NCI-H510A treated with DMSO at 0.1 percent for 48 hours (cell line): ENCODE measurements around the gene OR7C1.
"Not testable (repeated sequence)": the region's sequence is repeated elsewhere in the genome, so short reads cannot be mapped to it uniquely, and the experiment has no call there.

Experiments used
- DNase-seq: peaks from one replicate; lab custom pipeline; 2025; lab: John Stamatoyannopoulos, UW

Gene OR7C1

DNA sequence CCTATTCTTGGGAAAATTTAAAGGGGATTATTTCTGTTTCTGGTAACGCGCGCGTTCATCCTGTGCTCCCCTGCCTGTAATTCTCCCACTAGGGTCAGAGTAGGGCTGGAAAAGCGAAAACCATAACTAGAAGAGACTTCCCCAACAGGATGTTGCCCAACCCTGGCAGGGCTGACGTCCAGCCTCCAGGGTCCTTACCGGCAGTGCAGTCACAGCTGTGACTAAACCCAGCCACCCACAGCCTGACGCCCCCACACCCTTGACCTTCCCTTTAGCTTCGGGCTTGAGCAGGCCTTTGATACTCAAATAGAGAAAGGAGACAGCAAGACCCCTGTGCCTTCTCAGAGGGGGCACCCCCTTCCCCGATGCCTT lies 50.3 kb downstream of the OR7C1 start:
- DNase-seq = not testable (repeated sequence)

DNA sequence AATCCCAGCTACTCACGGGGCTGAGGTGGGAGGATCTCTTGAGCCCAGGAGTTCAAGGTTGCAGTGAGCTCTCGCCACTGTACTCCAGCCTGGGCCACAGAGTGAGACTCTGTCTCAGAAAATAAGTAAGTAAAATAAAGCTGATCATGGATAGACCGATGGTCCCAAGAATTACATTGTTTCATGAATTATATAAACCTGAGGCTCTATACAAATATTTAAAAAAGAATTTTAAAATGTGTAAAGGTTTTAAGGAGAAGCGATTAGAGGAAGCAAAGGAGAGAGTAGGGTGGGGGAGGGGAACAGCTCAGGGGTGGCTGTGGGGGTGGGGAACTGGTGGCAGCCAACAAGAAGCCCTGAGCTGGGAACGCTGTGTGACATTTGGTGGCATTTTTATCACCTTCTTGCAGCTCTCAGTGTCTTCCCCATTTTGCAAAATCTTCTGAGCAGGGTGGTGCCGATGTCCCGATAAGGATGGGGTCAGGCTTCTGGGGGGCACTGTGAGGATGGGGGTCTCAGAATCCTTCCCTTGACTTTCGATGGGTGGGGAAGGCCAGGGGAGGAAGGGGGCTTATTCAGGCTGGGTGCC lies 51.5 kb downstream of the OR7C1 start:
- not testable (repeated sequence) for DNase-seq

DNA sequence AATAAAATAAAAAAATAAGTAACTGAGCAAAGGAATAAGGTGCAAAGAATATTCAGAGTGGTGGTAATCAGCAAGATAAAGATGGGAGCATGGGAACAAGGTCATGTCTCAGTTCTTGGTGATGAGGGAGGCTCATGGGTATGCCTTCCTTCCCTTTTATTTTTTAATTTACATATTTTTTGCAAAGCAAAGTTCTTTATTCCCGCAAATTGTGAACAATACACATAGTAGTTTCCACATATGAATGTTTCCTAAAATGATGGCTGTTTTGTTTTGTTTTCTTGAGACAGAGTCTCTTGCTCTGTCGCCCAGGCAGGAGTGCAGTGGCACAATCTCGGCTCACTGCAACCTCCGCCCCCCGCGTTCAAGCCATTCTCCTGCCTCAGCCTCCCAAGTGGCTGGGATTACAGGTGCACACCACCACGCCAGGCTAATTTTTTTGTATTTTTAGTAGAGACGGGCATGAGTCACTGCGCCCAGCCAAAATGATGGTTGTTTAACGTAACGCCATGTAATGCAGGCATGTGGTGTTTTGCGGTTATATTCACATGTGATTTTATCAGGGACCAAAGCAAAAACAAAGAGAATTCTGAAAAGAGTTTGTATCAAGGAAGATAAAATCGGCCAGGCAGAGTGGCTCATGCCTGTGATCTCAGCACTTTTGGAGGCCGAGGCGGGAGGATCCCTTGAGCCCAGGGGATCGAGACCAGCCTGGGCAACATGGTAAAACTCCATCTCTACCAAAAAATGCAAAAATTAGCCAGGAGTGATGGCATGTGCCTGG lies 52.2 kb downstream of the OR7C1 start:
- DNase-seq = no peak

DNA sequence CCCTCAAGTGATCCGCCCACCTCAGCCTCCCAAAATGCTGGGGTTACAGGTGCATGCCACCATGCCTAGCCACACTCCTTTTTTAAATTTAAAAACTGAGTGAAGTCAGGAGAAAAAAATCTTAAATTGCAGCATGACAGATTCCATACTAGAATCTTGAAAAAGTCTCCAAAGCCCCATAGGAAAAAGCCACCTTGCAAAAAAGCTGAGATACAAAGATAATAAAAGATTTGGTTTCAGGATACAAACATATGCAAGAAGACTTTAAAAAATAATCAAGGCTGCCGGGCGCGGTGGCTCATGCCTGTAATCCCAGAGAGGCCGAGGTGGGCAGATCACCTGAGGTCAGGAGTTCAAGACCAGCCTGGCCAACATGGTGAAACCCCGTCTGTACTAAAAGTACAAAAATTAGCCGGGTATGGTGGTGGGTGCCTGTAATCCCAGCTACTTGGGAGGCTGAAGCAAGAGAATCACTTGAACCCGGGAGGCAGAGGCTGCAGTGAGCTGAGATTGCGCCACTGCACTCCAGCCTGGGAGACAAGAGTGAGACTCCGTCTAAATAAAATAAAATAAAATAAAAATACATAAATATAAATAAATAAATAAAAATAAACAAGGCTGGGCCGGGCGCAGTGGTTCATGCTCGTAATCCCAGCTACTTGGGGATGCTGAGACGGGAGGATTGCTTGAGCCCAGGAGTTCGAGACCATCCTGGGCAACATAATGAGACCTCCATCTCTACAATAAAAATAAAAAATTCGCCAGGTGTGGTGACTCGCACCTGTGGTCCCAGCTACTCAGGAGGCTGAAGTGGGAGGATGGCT lies 53.1 kb downstream of the OR7C1 start:
- DNase-seq = not testable (repeated sequence)

DNA sequence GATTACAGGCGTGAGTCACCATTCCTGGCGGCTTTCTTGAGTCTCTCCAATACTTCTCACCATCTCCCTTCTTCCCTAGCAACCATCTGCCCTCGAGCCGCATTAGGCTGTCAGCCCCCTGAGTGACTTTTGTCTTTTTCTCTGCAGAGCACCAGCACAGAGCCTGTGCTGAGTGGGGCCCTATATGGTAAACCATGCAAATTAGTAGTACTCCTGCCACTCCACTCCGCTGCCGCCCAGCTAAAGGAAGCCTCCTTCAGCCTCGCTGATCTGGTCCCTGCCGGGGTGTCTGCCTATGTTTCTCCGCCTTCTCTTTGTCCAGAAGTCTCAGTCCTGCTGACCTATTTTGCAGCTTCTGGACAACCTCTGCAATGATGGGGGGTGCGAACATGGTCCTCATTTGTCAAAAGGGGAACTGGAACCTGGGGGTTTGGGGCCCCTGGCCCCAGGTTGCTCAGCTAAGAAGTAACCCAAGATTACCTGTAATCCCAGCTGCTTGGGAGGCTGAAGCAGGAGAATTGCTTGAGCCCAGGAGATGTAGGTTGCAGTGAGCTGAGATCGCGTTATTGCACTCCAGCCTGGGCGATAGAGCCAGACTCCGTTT lies 54.3 kb downstream of the OR7C1 start:
- not testable (repeated sequence) for DNase-seq

DNA sequence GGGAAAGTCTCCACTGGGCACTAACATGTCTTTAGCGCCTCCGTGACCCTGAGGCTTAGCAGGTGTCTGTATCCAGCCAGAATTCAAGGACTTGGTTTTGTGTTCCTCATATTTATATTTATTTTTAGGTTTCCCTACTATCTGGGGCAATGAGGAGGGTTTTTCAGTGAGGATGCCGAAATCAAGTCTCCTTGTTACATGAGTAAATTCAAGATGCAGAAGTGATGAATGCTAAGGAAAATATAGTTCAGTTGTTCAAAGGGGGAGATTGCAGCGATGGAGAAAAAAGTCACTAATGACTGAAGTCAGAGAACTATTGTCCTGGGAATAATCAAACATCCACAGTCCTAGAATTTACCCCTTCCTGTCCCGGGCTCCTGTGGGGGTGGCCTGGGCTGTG lies 55.8 kb downstream of the OR7C1 start:
- no peak for DNase-seq

DNA sequence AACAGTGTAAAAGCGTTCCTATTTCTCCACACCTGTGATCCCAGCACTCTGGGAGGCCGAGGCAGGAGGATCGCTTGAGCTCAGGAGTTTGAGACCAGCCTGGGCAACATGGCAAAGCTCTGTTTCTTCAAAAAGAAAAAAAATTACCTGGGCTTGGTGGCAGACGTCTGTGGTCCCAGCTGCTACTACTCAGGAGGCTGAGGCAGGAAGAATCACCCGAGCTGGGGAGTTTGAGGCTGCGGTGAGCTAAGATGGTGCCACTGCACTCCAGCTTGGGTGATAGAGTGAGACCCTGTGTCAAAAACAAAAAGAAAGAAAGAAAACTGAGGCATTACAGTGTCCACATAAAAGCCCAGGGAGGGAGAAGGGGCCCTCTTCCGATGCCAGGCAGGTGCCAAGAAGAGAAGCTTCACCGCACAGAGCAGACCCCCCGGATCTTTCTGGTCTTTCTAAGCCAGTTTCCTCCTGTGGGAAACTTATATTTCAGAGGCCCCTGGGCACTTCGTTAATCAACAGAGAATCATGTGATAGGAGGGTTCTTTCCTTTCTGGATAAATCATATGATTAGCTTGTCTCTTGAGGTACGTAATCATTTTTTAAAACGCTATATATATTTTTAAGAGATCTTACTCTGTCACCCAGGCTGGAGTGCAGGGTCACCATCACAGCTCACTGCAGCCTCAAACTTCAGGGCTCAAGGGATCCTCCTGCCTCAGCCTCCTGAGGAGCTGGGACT lies 56.7 kb downstream of the OR7C1 start, which contains the start of gene ADGRE2:
TSS of gene ADGRE2 (minus strand) at position 451 of the 736 bp plus-strand sequence. CDS start 1,804 bp downstream, outside the sequence.
- not testable (repeated sequence) for DNase-seq

DNA sequence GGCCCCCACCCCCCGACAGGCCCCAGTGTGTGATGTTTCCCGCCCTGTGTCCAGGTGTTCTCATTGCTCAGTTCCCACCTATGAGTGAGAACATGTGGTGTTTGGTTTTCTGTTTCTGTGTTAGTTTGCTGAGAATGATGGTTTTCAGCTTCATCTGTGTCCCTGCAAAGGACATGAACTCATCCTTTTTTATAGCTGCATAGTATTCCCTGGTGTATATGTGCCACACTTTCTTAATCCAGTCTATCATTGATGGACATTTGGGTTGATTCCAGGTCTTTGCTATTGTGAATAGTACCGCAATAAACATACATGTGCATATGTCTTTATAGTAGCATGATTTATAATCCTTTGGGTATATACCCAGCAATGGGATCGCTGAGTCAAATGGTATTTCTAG lies 57.3 kb downstream of the OR7C1 start:
- DNase-seq = not testable (repeated sequence)

DNA sequence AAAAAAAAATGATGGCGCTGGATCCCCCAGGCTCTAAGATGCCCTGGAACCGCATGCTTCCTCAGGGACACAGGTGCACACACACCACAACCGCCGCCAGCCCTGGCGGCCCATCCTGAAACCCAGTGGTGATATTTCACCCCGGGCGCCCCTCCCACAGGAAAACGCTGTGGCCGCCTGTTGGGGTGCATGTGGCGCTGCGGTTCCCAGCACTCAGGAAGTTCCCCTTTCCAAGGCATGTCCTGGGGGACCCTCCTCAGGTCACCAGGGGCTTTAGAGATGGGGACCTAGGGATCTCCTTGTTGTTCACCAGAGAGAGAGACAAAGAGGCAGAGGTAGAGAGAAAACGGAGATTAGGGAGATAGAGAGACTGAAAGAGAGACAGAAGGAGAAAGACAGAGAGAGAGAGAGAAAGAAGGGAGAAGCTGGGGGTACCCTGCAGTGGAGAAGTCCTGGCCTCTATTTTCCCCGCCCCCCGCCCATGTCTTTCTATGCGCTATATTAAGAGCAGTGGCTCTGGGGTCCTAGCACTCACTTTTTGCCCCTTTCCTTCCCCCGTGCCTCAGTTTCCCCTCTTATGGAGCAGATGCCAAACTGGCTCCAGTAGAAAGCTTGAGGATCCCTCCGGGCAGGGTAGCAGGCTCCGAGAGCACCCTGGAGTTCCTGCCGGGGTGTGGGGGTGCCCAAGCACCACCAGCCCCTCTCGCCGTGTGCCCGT lies 59.0 kb downstream of the OR7C1 start:
- DNase-seq = no peak

DNA sequence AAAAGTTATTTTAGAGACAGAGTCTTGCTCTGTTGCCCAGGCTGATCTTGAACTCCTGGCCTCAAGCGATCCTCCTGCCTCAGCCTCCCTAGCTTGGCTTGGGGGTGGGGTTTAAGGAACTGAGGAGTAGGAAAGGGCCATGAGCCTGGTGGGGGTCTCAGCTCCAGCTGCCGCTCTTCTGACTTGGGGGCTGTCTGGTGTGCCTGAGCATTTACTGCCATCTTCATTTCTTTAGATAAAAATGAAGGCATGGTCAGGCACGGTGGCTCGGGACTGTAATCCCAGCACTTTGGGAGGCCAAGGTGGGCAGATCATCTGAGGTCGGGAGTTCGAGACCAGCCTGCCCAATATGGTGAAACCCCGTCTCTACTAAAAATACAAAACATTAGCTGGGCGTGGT lies 59.7 kb downstream of the OR7C1 start:
- not testable (repeated sequence) for DNase-seq

DNA sequence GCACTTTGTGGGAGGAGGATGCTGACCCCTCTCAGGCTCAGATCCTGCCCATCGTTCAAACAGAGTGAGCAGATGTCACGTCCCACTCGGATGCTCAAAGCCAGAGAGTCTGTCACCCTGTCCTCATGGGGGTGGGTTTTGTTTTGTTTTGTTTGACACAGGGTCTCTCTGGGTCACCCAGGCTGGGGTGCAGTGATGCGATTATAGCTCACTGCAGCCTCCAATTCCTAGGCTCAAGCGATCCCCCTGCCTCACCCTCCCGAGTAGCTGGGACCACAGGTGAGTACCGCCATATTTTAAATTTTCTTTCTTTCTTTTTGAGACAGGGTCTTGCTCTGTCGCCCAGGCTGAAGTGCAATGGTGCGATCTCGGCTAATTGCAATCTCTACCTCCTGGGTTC lies 60.6 kb downstream of the OR7C1 start:
- DNase-seq = no peak

DNA sequence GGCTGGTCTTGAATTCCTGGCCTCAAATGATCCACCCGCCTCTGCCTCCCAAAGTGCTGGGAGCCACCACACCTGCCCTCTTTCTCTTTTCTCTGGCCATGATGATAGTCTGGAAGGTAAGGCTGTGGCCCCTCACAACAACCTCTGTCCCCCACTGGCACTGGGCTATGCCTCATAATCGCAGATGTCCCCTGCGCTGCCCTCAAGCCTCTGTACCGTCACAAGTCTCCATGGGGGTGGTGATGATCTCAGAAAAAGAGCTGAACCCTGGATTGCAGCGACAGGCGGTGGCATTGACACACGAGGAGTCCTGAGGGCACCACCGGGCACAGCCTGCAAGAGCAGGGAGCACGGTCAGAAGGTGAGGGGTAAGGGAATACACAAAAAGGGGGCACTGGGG lies 61.3 kb downstream of the OR7C1 start:
- not testable (repeated sequence) for DNase-seq

DNA sequence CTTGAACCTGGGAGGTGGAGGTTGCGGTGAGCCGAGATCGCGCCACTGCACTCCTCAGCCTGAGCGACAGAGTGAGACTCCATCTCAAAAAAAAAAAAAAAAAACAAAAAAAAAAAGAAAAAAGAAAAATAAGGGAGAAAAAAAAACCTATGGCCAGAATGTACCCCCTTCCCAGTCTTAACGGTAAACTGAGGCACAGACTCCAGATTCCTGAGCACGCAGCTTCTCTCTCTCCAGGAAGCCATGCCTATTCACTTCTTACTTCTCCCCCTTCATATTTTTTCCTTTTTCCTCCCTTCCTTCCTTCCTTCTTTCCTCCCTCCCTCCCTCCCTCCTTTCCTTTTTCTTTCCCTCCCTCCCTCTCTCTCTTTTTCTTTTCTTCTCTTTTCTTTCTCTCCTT lies 62.0 kb downstream of the OR7C1 start:
- DNase-seq = no peak

DNA sequence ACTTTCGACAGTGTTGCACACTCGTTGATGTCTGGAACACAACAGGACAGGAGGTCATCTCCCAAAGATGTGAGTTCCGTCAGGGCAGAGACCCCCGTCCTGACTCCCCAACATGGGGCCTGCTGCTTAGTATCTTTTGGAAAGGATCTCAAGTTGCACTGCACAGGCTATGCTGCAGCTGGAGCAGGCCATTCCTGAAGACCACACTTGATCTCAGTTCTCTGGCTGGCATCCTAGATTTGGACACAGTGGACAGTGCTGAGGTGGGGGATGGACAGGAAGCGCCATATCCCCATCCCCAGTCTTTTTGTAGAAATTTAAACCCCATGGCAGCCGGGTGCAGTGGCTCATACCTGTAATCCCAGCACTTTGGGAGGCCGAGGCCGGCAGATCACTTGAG lies 62.5 kb downstream of the OR7C1 start:
- DNase-seq = no peak

DNA sequence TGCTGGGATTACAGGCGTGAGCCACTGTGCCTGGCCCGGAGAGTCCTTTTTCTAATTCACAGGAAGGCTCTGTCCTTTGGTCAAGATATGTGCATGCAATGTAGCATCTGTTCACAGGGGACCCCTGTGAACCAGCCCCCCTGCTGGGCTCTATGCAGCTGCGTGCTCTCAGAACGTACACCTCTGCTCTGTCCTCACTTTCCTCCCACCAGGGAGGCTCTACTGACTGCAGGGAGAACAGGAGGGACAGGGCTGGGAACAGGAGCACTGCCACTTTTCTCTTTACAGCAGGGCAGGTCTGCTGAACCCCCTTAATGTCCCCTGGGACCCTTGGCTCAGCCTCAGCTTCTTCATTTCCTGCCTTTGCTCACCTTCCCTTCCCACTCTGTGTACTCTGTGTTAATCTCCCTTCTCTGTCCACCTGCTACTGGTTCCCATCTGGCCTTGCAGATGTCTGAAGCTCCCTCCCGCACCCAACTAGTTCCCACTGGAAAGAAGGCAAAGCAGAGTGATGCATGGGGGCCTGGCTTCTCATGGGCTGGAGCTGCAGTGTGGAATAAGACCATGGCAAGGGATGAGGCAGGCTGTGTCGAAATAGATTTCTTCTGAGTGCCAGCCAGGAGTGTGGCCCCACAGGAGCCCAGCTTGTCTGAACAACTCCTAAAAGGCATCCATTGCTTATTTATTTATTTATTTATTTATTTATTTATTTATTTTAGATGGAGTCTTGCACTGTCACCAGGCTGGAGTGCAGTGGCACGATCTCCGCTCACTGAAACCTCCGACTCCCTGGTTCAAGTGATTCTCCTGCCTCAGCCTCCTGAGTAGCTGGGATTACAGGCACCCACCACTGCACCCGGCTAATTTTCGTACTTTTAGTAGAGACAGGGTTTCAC lies 63.8 kb downstream of the OR7C1 start:
- no peak for DNase-seq

DNA sequence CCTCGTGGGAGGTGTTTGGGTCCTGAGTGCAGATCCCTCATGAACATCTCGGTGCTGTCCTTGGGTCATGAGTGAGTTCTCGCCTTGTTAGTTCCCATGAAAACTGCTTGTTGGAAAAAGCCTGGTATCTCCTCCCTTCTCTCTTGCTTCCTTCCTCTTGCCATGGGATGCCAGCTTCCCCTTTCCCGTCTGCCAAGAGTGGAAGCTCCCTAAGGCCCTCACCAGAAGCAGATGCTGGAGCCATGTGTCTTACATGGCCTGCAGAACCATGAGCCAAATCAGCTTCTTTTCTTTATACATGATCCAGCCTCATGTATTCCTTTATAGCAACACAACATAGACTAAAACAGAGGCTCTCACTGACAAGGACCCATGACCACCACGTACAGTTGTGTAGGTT lies 64.8 kb downstream of the OR7C1 start:
- no peak for DNase-seq

DNA sequence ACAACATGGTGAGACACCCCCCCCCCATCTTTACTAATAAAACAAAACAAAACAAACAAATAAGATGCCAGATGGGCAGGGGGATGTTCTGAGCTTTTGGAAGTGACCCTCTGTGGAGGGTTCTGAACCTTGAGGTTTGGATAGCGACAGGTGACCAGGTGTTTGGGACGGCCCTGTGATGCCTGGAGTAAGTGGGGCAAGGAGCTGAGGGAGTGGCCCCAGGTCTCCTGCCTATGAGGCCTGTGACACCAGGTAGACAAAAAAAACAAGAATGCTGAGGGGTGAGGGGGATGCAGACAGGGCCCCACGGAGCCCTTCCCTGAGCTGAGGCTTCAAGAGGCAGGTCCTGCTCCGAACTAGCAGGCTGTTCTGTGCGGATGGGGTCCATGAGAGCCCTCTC lies 65.8 kb downstream of the OR7C1 start:
- DNase-seq = no peak

DNA sequence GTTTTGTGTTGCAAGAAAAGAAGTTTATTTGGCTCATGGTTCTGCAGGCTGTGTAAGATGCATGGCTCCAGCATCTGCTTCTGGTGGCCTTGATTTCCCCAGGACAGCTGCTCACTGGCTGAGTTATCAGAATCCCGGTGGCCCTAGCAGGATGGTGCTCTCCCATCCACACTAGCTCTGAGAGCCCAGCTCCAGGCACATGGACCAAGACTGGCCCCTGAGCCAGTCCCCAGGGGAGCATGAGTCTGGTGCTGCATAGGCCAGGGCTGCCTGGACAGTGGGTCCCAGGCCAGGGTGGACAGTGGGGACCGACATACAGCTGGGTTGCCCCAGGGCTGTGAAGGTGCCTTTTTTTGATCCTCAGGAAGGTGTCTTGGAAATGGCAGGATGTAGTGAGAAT lies 67.0 kb downstream of the OR7C1 start:
- no peak for DNase-seq

DNA sequence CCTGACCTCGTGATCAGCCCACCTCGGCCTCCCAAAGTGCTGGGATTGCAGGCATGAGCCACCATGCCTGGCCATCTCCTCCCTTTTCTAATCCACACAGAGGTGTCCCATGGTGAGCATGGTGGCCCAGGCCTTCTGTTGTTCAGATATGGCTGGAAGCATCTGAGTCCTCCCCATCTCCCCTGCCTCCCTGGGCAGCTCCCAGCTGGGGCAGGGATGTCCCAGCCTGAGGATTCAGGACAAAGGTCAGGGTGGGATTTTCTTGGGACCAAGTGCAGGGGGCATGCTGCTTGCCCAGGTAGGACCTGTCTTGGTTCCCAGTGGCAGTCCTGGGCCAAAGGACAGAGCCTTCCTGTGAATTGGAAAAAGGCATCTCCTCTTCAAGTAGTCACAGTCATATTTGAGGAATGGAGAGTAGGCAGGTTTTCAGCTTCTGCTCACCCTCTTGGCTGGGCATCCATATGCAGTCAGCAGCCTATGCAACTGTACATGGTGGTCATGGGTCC lies 67.5 kb downstream of the OR7C1 start:
- DNase-seq = no peak

DNA sequence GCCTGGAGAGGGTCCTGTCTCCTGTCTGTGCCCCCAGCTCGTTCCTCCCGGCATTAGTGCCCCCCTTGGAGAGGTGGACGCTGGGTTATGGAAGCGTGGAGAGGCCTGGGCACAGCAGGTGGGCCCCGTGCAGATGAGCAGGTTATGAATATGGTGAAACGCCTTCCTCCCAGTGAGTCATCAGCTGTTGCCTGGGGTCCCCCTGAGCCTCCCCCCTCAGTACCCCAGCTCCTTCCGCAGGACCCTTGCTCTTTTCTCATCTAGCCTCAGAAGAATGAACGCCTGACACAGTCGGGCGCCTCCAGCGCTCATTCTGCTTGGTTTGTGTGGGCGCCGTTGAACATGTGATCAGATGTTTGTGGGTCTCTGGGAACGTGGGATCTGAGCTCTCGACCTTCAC lies 69.1 kb downstream of the OR7C1 start:
- not testable (repeated sequence) for DNase-seq
